Measurements from ENCODE around the gene COPG2. TPM values are rescaled to one million over a fixed set of nuclear protein-coding genes. Genes with fewer than 3 reads are reported as not detected.

The COPG2 gene
- total RNA-seq, 4 donors from 2014 or later, result 22.4 to 25.7 (median 24.7) TPM

- no peaks in the 10 kb centered on the region for H3K27me3 ChIP-seq
- H3K9me3 ChIP-seq, result no peaks in the 10 kb centered on the region
- H3K27ac ChIP-seq, result no peak overlapping the region
- H3K36me3 ChIP-seq, result no peaks in the 10 kb centered on the region
- intact Hi-C loops (cut with DNase I), result no loop called here
- WGBS, 2 donors, result 93% methylated on average over 3 of the region's 3 CpGs
- no peaks in the 10 kb centered on the region for H3K4me1 ChIP-seq
- H3K4me3 ChIP-seq (replicated peaks in 1 of 3), result no peak overlapping the region
- TF ChIP-seq CTCF (IDR thresholded peaks at IDR 0.05), result no peak
- TF ChIP-seq POLR2A (IDR thresholded peaks at IDR 0.05), result no peak
- DNase-seq, result no peak
Observed at GRCh38 chr7:130641497-130641896, 27.1 kb downstream of the COPG2 start.

- TF ChIP-seq CTCF (IDR thresholded peaks at IDR 0.05), result no peak
- no peak for TF ChIP-seq POLR2A (IDR thresholded peaks at IDR 0.05)
- 89 to 98% methylated on average over 1 of the region's 1 CpG for WGBS, 2 donors
Observed at GRCh38 chr7:130641040-130641439, 27.5 kb downstream of the COPG2 start.

GRCh38 chr7:130639388-130639787 lies 29.2 kb downstream of the COPG2 start:
- Histone ChIP-seq H3K27ac (no peak overlapping the region), H3K36me3 (no peaks in the 10 kb centered on the region), H3K4me3 (replicated peaks in 1 of 3) (no peak overlapping the region), H3K27me3 (no peaks in the 10 kb centered on the region), H3K9me3 (no peaks in the 10 kb centered on the region), H3K4me1 (no peaks in the 10 kb centered on the region)
- 89 to 91% methylated on average over 1 of the region's 1 CpG for WGBS, 2 donors
- no peak for DNase-seq
- TF ChIP-seq CTCF (IDR thresholded peaks at IDR 0.05), result no peak
- no peak for TF ChIP-seq POLR2A (IDR thresholded peaks at IDR 0.05)
- intact Hi-C loops (cut with DNase I), result no loop called here

More at GRCh38 chr7:130641040-130641439, 27.5 kb downstream of the COPG2 start:
- Histone ChIP-seq H3K9me3 (no peaks in the 10 kb centered on the region), H3K4me3 (replicated peaks in 1 of 3) (no peak overlapping the region), H3K36me3 (no peaks in the 10 kb centered on the region), H3K27me3 (no peaks in the 10 kb centered on the region), H3K4me1 (no peaks in the 10 kb centered on the region), H3K27ac (no peak overlapping the region)
- intact Hi-C loops (cut with DNase I), result no loop called here
- DNase-seq, result no peak

GRCh38 chr7:130632111-130632510 lies 36.4 kb downstream of the COPG2 start:
- TF ChIP-seq CTCF (IDR thresholded peaks at IDR 0.05) (no peak), POLR2A (IDR thresholded peaks at IDR 0.05) (no peak)
- H3K27ac ChIP-seq, result no peak overlapping the region

GRCh38 chr7:130628901-130629300 lies 39.6 kb downstream of the COPG2 start:
- H3K4me1 ChIP-seq, result no peaks in the 10 kb centered on the region
- TF ChIP-seq CTCF (IDR thresholded peaks at IDR 0.05) (no peak), POLR2A (IDR thresholded peaks at IDR 0.05) (no peak)
- DNase-seq, result no peak
- 95 to 97% methylated on average over 1 of the region's 1 CpG for WGBS, 2 donors
- no peak overlapping the region for H3K27ac ChIP-seq
- no peak overlapping the region for H3K4me3 ChIP-seq (replicated peaks in 1 of 3)
- H3K27me3 ChIP-seq, result no peaks in the 10 kb centered on the region
- no peaks in the 10 kb centered on the region for H3K9me3 ChIP-seq
- intact Hi-C loops (cut with DNase I), result no loop called here
- H3K36me3 ChIP-seq, result no peaks in the 10 kb centered on the region

More at GRCh38 chr7:130632111-130632510, 36.4 kb downstream of the COPG2 start:
- no peaks in the 10 kb centered on the region for H3K9me3 ChIP-seq
- no peak for DNase-seq
- no peak overlapping the region for H3K4me3 ChIP-seq (replicated peaks in 1 of 3)
- no peaks in the 10 kb centered on the region for H3K27me3 ChIP-seq
- intact Hi-C loops (cut with DNase I), result no loop called here
- H3K36me3 ChIP-seq, result no peaks in the 10 kb centered on the region
- H3K4me1 ChIP-seq, result no peaks in the 10 kb centered on the region

Data from thyroid gland (tissue), 4 donors.